ENCODE measurements around the gene RSRP1.

DNA sequence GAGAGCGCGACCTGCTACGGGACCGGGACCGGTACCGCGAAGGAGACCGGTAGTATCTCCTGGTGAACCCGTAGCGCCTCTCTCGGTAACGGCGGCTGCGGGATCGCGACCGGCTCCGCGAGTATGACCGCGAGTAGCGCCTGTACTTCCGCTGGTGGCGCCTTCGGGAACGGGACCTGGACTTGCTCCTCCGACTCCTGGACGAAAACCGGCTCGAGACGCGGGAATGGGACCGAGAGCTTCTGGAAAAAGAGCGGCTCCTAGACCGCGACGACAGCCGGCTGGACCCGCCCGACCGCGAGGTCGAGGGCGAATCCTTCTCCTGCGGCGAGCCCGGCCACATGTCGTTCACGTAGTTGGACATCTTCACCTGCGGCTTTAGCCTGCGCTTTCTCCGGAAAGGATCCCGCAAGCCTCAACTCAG, 642 bp downstream of the RSRP1 start:
- TF ChIP-seq POLR2A (IDR thresholded peaks at IDR 0.05), result no peak
- TF ChIP-seq, protein P1, sequence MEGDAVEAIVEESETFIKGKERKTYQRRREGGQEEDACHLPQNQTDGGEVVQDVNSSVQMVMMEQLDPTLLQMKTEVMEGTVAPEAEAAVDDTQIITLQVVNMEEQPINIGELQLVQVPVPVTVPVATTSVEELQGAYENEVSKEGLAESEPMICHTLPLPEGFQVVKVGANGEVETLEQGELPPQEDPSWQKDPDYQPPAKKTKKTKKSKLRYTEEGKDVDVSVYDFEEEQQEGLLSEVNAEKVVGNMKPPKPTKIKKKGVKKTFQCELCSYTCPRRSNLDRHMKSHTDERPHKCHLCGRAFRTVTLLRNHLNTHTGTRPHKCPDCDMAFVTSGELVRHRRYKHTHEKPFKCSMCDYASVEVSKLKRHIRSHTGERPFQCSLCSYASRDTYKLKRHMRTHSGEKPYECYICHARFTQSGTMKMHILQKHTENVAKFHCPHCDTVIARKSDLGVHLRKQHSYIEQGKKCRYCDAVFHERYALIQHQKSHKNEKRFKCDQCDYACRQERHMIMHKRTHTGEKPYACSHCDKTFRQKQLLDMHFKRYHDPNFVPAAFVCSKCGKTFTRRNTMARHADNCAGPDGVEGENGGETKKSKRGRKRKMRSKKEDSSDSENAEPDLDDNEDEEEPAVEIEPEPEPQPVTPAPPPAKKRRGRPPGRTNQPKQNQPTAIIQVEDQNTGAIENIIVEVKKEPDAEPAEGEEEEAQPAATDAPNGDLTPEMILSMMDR (IDR thresholded peaks at IDR 0.05), result no peak

All from lower leg skin (tissue), 3 donors.